Measurements from ENCODE around the gene ADGRF1.

Gene ADGRF1

GRCh38 chr6:47073125-47074110 is 31.3 kb upstream of the ADGRF1 start:
- TF ChIP-seq CTCF (IDR thresholded peaks at IDR 0.05; ENCODE audit: low read depth, low read length) (peak; percentile 39), EZH2phosphoT487 (IDR thresholded peaks at IDR 0.05; ENCODE audit: low read depth) (no peak)
- H3K36me3 ChIP-seq (replicated peaks; ENCODE audit: low read depth, low read length), result no peaks in the 10 kb centered on the region

GRCh38 chr6:47072667-47073066 is 30.5 kb upstream of the ADGRF1 start:
- no peaks in the 10 kb centered on the region for H3K4me1 ChIP-seq (ENCODE audit: low read length)
- no peaks in the 10 kb centered on the region for H3K79me2 ChIP-seq (ENCODE audit: low read length)
- H3K9me3 ChIP-seq (ENCODE audit: insufficient read depth, low read length), result no peaks in the 10 kb centered on the region
- no peak overlapping the region for H2AFZ ChIP-seq (ENCODE audit: low read depth, low read length)
- H3K4me3 ChIP-seq (ENCODE audit: low read length), result no peak overlapping the region
- H3K4me2 ChIP-seq (ENCODE audit: low read length), result no peak overlapping the region
- no peak overlapping the region for H3K9ac ChIP-seq (ENCODE audit: low read length)
- no peaks in the 10 kb centered on the region for H3K36me3 ChIP-seq (replicated peaks; ENCODE audit: low read depth, low read length)
- no peak overlapping the region for H3K27ac ChIP-seq (ENCODE audit: low read length)
- H3K27me3 ChIP-seq (ENCODE audit: low read depth, low read length), result peaks cover 36% of the 10 kb centered on the region
- no peak for TF ChIP-seq EZH2phosphoT487 (IDR thresholded peaks at IDR 0.05; ENCODE audit: low read depth)
- no peak for TF ChIP-seq CTCF (IDR thresholded peaks at IDR 0.05; ENCODE audit: low read depth, low read length)
- no peaks in the 10 kb centered on the region for H4K20me1 ChIP-seq (ENCODE audit: insufficient read depth, low read length)

More at GRCh38 chr6:47073125-47074110, 31.3 kb upstream of the ADGRF1 start:
- Histone ChIP-seq H3K9me3 (ENCODE audit: insufficient read depth, low read length) (no peaks in the 10 kb centered on the region), H4K20me1 (ENCODE audit: insufficient read depth, low read length) (no peaks in the 10 kb centered on the region), H2AFZ (ENCODE audit: low read depth, low read length) (no peak overlapping the region), H3K27me3 (ENCODE audit: low read depth, low read length) (peaks cover 43% of the 10 kb centered on the region), H3K4me3 (ENCODE audit: low read length) (no peak overlapping the region), H3K27ac (ENCODE audit: low read length) (no peak overlapping the region), H3K4me2 (ENCODE audit: low read length) (no peak overlapping the region), H3K79me2 (ENCODE audit: low read length) (no peaks in the 10 kb centered on the region), H3K4me1 (ENCODE audit: low read length) (no peaks in the 10 kb centered on the region), H3K9ac (ENCODE audit: low read length) (no peak overlapping the region)

- Histone ChIP-seq H3K4me1 (ENCODE audit: low read length) (no peaks in the 10 kb centered on the region), H3K79me2 (ENCODE audit: low read length) (no peaks in the 10 kb centered on the region), H3K27ac (ENCODE audit: low read length) (no peak overlapping the region), H3K4me2 (ENCODE audit: low read length) (no peak overlapping the region), H4K20me1 (ENCODE audit: insufficient read depth, low read length) (no peaks in the 10 kb centered on the region), H3K4me3 (ENCODE audit: low read length) (no peak overlapping the region), H2AFZ (ENCODE audit: low read depth, low read length) (no peak overlapping the region), H3K9ac (ENCODE audit: low read length) (no peak overlapping the region), H3K9me3 (ENCODE audit: insufficient read depth, low read length) (no peaks in the 10 kb centered on the region), H3K36me3 (replicated peaks; ENCODE audit: low read depth, low read length) (no peaks in the 10 kb centered on the region), H3K27me3 (ENCODE audit: low read depth, low read length) (peaks cover 27% of the 10 kb centered on the region)
- no peak for TF ChIP-seq EZH2phosphoT487 (IDR thresholded peaks at IDR 0.05; ENCODE audit: low read depth)
- TF ChIP-seq CTCF (IDR thresholded peaks at IDR 0.05; ENCODE audit: low read depth, low read length), result no peak
Measured at GRCh38 chr6:47071681-47072080, 29.5 kb upstream of the ADGRF1 start.

GRCh38 chr6:47070461-47070860 is 28.3 kb upstream of the ADGRF1 start:
- no peaks in the 10 kb centered on the region for H3K36me3 ChIP-seq (replicated peaks; ENCODE audit: low read depth, low read length)
- H2AFZ ChIP-seq (ENCODE audit: low read depth, low read length), result no peak overlapping the region
- peaks cover 16% of the 10 kb centered on the region for H3K27me3 ChIP-seq (ENCODE audit: low read depth, low read length)
- no peaks in the 10 kb centered on the region for H3K79me2 ChIP-seq (ENCODE audit: low read length)
- no peak overlapping the region for H3K4me2 ChIP-seq (ENCODE audit: low read length)
- TF ChIP-seq CTCF (IDR thresholded peaks at IDR 0.05; ENCODE audit: low read depth, low read length) (no peak), EZH2phosphoT487 (IDR thresholded peaks at IDR 0.05; ENCODE audit: low read depth) (no peak)
- H3K27ac ChIP-seq (ENCODE audit: low read length), result no peak overlapping the region
- H3K4me3 ChIP-seq (ENCODE audit: low read length), result no peak overlapping the region
- no peaks in the 10 kb centered on the region for H3K4me1 ChIP-seq (ENCODE audit: low read length)
- no peaks in the 10 kb centered on the region for H3K9me3 ChIP-seq (ENCODE audit: insufficient read depth, low read length)
- H4K20me1 ChIP-seq (ENCODE audit: insufficient read depth, low read length), result no peaks in the 10 kb centered on the region
- no peak overlapping the region for H3K9ac ChIP-seq (ENCODE audit: low read length)

All from OCI-LY3 (cell line).